Left kidney (tissue), 8 donors: ENCODE results near the gene ADGRG3. TPM values are rescaled to one million over a fixed set of nuclear protein-coding genes. Genes with fewer than 3 reads are reported as not detected.

Experiments
- DNase-seq: peaks from one replicate; pipeline ENCODE4 v3.0.0-alpha.2; 2013
- long read RNA-seq, 8 donors: transcript quantifications; one replicate each; lab custom pipeline, GENCODE V29; 2026
- polyA plus RNA-seq: library from polyadenylated mRNA; unstranded; fragments of 120-200 nt; gene quantifications from one replicate; pipeline ENCODE4 v1.2.1, GENCODE V29; 2013; ENCODE audit not compliant: insufficient read length

Gene ADGRG3, protein sequence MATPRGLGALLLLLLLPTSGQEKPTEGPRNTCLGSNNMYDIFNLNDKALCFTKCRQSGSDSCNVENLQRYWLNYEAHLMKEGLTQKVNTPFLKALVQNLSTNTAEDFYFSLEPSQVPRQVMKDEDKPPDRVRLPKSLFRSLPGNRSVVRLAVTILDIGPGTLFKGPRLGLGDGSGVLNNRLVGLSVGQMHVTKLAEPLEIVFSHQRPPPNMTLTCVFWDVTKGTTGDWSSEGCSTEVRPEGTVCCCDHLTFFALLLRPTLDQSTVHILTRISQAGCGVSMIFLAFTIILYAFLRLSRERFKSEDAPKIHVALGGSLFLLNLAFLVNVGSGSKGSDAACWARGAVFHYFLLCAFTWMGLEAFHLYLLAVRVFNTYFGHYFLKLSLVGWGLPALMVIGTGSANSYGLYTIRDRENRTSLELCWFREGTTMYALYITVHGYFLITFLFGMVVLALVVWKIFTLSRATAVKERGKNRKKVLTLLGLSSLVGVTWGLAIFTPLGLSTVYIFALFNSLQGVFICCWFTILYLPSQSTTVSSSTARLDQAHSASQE
- polyA plus RNA-seq = 0.18 TPM
- long read RNA-seq, donor 1 = 0 reads
- long read RNA-seq, donor 2 = 0 reads
- long read RNA-seq, donor 3 = 0 reads
- long read RNA-seq, donor 4 = 0 reads
- long read RNA-seq, donor 5 = 0 reads
- long read RNA-seq, donor 6, partial matches to known transcripts = 0 of 1 reads
- long read RNA-seq, donor 6, other reads (novel, unspliced or antisense) = 0 of 1 reads
- long read RNA-seq, donor 7 = 0 reads
- long read RNA-seq, donor 8 = 0 reads

- DNase-seq = no peak
Measured at GRCh38 chr16:57668263-57668571, at the start of gene ADGRG3. Gene ADGRG3 (plus strand): TSS chr16:57668306. CDS start chr16:57668348, 42 bp downstream.

DNA sequence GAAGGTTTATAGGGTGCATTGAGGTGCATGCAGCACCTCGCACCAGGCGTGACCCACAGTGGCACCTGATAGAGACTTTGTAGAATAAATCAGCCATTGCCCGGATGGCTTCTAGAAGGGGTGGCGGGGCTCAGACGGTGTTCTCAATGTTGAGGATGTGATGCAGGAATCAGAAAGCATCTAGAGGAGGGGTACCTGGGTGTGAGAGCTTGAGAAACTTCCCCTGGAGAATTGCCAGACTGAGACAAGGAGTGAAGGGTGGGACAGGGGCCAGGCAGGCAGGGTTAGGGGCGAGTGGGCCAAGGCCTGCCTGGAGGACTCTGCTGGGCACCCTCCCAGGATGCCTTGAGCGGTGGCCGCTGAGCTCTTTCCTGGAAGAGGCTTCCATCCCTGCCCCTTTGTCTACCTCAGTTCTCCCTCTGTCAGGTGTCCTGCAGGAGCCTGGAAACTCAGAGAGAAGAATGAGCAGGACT lies 48.9 kb upstream of the ADGRG3 start:
- no peak for DNase-seq

DNA sequence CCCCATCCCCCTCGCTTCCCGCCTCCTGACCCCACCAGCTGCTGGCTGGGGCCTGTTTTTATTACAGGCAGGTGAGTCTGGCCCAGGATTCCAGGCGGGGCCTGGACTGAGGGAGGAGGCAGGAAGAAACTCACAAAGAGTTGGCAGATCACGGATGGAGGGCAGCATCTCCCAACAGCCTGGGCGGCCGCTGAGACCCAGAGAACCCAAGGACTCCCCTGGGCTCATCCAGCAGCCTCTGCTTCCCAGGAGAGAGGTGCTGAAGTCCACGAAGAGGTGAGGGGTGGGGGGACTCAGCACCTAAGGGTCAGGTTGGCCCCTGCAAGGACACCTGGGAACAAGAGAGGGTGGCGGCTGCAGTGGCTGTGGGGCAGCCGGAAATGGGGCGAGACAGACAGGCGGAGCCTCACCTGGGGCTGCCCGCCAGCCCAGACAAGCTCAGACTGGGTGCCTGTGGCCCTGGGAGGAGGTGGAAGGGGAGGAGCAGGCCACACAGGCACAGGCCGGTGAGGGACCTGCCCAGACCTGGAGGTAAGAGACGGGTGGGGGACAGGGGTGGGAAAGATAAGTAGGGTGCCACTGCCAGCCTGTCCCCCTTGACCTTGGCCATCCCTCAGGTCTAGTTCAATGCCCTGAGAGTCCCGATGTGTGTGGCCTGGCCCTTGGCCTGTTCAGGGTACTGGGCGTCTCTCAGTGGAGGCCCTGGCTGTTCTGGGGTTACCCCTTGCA lies 48.3 kb upstream of the ADGRG3 start:
- DNase-seq = peak; percentile 60

GRCh38 chr16:57620335-57621231 lies 47.5 kb upstream of the ADGRG3 start:
- no peak for DNase-seq

DNA sequence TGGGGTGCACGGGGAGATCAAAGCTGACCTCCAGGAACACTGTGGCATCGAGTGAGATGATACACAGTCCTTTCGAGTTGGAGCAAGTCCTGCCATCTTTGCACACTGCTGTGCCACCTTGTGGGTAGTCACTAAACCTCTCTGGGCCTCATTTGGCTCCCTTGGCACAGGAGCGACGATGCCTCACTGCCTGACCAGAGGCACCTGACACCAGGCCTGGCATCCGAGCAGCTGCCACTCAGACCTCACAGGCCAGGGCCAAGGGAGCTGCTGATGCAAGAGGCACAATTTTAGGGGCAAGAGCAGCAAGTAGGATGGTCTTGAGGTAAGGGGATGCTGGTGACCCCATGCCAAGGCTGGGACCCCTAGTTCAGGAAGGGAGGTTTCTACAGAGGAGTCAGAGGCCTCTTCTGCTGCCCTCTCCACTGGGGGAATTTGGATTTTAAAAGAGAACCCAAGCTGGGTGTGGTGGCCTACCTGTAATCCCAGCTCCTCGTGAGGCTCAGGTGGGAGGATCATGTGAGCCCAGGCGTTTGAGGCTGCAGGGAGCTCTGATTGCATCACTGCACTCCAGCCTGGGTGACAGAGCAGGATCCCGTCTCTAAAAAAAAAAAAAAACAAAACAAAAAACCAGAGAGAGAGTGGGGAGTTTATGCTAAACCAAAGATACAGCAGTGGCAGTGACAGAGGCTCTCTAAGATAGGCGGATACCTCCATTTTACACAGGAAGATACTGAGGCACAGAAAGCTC lies 46.4 kb upstream of the ADGRG3 start:
- no peak for DNase-seq

DNA sequence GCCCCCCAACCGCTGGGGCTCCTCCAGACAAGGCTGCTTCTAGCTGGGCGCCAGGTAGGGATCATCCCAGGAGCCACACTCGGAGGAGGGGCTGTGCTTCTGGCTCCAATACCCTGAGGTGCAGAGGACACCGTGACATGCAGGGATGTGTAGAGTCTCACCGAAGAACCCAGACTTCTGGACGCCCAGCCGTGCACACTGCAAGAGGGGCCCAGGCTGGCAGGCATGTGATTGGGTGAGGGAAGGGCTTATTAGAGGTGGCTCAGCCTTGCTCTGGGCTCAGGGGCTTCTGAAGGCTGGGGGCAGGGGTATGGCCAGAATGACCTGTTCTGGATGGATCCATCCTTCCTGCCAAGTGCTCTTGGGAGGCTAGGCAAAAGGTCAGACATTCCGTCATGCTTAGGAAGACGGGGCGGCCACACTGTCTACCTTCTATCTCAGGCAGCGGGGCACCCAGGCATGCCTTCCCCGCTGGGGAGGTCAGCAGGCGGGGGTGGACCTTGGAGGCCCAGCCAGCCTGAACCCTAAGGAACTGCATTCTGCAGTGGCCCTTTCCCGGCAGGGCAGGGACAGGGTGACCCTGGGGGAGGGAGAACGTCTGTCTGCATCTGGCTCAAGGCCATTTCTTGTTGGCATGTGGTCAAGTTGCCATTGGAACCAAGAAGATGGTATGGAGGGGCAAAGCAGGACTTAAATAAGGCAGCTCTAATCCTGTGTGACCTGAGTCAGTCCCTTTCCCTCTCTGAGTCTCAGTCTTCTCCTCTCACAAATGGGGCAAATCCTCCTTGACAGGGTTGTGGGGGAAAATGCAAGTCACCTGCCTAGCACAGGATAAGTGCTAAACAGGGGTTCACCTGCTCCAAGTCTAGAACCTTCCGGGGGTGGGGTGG lies 45.5 kb upstream of the ADGRG3 start:
- no peak for DNase-seq

GRCh38 chr16:57623251-57624043 lies 44.7 kb upstream of the ADGRG3 start:
- no peak for DNase-seq

DNA sequence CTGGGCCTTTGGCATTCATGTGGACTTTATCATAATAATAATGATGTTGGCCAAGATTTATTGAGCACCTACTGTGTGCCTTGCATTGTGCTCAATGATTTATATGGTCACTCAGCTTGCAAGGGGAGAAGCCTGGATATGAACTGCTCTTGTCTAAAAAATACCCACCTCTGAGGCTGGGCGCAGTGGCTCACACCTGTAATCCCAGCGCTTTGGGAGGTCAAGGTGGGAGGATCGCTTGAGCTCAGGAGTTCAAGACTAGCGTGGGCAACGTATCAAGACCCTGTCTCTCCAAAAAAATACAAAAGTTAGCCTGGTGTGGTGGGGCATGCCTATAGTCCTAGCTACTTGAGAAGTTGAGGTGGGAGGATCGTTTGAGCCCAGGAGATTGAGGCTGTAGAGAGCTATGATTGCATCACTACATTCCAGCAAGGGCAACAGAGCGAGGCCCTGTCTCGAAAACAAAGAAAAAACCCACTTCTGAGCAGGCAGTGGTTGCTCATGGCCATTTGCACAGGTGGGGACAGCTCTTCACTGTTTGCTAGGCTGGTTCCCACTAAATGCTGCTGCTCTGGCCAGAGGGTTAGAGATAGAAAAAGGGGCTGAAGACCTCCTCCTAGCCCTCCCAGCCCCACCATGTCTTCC lies 43.9 kb upstream of the ADGRG3 start:
- DNase-seq = no peak

DNA sequence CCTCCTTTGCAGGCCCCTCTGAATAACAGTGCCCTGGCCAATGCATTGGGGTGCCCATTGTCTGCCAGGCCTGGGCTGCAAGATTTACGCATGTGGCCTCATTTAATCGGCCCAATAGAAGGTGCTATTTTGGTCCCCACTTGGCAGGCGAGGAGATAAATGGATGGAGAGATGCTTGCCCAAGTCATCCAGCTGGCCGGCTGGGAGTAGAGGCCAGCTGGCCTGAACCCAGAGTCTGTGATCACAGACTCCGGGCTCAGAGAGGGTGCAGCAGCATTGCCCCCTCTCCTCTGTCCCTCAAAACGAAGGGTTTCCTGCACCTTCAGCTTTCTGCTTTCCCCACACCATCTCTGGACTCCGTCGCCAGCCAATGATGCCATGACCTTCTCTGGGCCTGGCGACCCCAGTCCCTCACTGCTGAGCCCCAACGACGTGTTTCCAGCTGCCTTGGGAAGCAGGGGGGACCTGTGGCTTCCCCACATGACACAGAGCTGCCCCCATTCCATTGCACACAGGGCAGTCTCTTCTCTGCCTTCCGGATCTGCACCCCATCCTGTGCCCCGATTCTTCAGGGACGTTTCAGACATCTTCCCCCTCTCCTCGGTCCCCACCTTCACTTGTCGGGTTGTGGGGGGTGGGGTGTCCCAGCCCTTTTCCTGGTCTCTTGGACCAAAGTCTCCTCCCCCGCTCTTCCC lies 43.2 kb upstream of the ADGRG3 start:
- no peak for DNase-seq

DNA sequence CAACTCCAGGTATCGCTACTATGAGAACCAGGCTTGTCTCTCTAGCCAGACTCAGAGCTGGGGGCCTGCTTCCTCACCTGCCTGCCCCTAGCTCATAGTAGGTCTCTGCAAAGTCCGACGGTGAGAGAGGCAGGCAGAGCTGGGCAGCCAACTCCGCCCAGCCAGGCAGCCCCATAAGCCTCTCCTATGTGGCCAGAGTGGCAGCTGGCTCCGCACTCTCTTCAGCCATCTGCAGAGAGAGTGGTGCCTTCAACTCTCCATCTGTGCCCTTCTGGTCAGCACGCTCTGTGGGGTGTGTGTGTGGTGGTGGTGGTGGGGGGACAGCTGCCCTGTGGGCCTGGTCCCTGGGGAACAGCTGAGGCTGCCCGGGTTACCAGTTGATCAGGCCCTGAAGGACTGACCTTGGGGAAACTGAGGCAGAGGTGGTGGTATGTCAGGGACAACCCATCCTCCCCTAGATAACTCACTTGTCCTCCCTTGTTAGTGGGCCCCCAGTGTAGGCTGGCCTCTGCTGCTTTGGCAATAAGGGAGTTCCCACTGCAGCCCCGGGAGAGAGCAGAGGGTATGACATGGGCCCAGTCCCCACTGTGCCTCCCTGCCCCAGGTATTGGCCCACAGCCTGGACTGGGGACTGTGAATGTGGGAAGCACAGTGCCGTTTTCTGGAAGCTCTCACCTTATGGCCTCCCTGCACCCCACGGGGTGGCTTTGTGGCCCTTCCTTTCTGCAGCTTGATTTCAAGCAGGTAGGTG lies 41.5 kb upstream of the ADGRG3 start:
- no peak for DNase-seq

GRCh38 chr16:57627184-57627871 lies 40.8 kb upstream of the ADGRG3 start:
- DNase-seq = no peak

DNA sequence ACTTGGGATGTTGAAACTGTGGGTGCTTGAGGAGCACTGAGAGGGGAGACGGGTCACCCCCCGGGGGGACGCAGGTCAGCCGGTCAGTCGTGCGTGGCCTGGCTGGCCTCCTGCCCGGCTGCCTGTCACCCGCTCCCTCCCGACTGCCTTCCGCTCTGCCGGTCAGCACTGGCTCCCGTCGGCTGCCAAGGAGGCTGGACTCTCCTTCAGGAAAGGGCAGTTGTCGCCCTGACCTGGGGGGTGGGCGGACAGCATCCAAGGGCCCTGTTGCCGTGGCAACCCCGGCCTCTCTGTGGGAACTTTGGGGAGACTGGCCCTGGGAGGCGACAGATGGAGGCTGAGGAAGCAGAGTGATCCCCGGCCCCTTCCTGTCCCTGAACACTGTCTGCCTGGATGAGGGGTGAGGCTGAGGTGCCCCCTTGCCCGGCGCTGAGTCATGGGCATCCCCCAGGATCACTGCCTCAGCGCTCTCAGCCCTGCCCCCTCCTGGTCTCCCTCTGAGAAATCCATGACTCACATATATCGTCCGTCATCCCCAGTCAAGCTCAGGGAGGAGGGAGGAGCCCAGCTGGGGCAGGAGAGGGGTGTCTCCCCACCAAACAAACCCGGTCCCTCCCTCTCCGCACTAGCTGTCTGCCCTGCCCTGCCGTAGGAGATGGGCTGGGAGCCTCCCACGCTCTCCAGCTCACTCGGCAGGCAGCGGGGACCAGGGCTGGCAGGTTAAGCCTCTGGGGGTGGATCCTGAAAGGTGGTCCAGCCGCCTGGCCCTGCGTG lies 39.9 kb upstream of the ADGRG3 start, which contains the start of gene ADGRG1:
ADGRG1 (plus strand) TSS at position 623 of the 774 bp plus-strand sequence. CDS start 21,658 bp downstream, outside the sequence.
- peak; percentile 84 for DNase-seq

DNA sequence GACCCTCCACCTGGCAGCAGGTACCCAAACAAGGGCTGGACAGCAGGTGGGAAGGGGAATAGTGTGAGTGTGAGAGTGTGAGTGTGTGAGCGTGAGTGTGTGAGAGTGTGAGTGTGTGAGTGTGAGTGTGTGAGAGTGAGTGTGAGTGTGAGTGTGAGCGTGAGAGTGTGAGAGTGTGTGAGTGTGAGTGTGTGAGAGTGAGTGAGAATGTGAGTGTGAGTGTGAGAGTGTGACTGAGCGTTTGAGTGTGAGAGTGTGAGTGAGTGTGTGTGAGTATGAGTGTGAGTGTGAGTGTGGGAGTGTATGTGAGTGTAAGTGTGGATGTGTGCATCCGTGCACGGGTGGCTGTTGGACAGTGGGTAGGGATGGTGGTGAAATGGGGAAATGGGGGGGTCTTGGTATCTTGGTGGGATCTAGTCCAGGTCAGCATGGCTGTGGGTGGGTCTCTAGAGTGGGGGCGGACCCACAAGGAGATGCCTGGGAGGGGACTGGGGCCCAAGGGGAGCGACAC lies 39.3 kb upstream of the ADGRG3 start:
- no peak for DNase-seq

- no peak for DNase-seq
Measured at GRCh38 chr16:57629516-57630406, 38.3 kb upstream of the ADGRG3 start.
